SK-N-SH (cell line): ENCODE data around the gene PPP2R2B. TPM values are rescaled to one million over a fixed set of nuclear protein-coding genes. Genes with fewer than 3 reads are reported as not detected.

Source experiments
- CHD2 ChIP-seq: fragments of 150-350 bp; IDR thresholded peaks from 2 replicates; pipeline ENCODE4 v1.6.1; 2018; ENCODE audit warnings: low read length; ENCODE audit not compliant: partially characterized antibody
- CTCF ChIP-seq: fragments of 200-600 bp; sonication (generic); IDR thresholded peaks from 2 replicates; pipeline ENCODE4 v1.6.1; 2017; ENCODE audit warnings: antibody characterized with exemption, mild to moderate bottlenecking, moderate library complexity
- ELF1 ChIP-seq: IDR thresholded peaks from 2 replicates; pipeline ENCODE4 v1.4.0; 2012
- EP300 ChIP-seq, 2 experiments: IDR thresholded peaks; 2 replicates each; pipeline versions ENCODE4 v1.4.0 to v1.6.1; 2012; ENCODE audit warnings: borderline replicate concordance in 1 of 2, low read depth in 1 of 2, low read length in 1 of 2
- EZH2phosphoT487 ChIP-seq: fragments of 200-600 bp; sonication (generic); IDR thresholded peaks from 2 replicates; pipeline ENCODE4 v1.6.1; 2017; ENCODE audit warnings: low read depth, mixed run types, mild to moderate bottlenecking, antibody characterized with exemption, moderate library complexity, borderline replicate concordance
- FOXM1 ChIP-seq: IDR thresholded peaks from 2 replicates; pipeline ENCODE4 v1.4.0; 2012; ENCODE audit warnings: low read depth, mild to moderate bottlenecking
- GABPA ChIP-seq: IDR thresholded peaks from 2 replicates; pipeline ENCODE4 v1.4.0; 2012; ENCODE audit warnings: low read depth, mild to moderate bottlenecking
- GATA2 ChIP-seq: sonication (generic); formaldehyde crosslinking; IDR thresholded peaks from 2 replicates; pipeline ENCODE4 v1.5.0; 2020; ENCODE audit warnings: mild to moderate bottlenecking, missing genetic modification reagents
- IRF3 ChIP-seq: fragments of 150-350 bp; IDR thresholded peaks from 2 replicates; pipeline ENCODE4 v1.6.1; 2016; ENCODE audit warnings: mild to moderate bottlenecking, low read depth, low read length
- MAX ChIP-seq: IDR thresholded peaks from 2 replicates; pipeline ENCODE4 v1.4.0; 2012; ENCODE audit warnings: low read depth
- MEF2A ChIP-seq: IDR thresholded peaks from 2 replicates; pipeline ENCODE4 v1.4.0; 2012; ENCODE audit warnings: low read depth, borderline replicate concordance
- MXI1 ChIP-seq: IDR thresholded peaks from 2 replicates; pipeline ENCODE4 v1.6.1; 2012; ENCODE audit warnings: mild to moderate bottlenecking, low read depth, low read length, improper control_type of control experiment
- NRF1 ChIP-seq: IDR thresholded peaks from 2 replicates; pipeline ENCODE4 v1.6.1; 2012; ENCODE audit warnings: low read depth, mild to moderate bottlenecking, low read length
- PBX3 ChIP-seq: IDR thresholded peaks from 2 replicates; pipeline ENCODE4; 2012
- RAD21 ChIP-seq: IDR thresholded peaks from 2 replicates; pipeline ENCODE4 v1.6.1; 2012; ENCODE audit warnings: mild to moderate bottlenecking, low read length
- RFX5 ChIP-seq: IDR thresholded peaks from 2 replicates; pipeline ENCODE4 v1.6.1; 2012; ENCODE audit warnings: mild to moderate bottlenecking, improper control_type of control experiment, low read length
- SIN3A ChIP-seq: IDR thresholded peaks from 2 replicates; pipeline ENCODE4 v1.6.1; 2012; ENCODE audit warnings: low read depth, mild to moderate bottlenecking, low read length, moderate library complexity, borderline replicate concordance
- SMC3 ChIP-seq: IDR thresholded peaks from 2 replicates; pipeline ENCODE4 v1.6.1; 2012; ENCODE audit warnings: low read depth, low read length, improper control_type of control experiment
- TAF1 ChIP-seq: IDR thresholded peaks from 2 replicates; pipeline ENCODE4 v1.6.1; 2012; ENCODE audit warnings: low read depth, mild to moderate bottlenecking, low read length, moderate library complexity, borderline replicate concordance
- TCF12 ChIP-seq: IDR thresholded peaks from 2 replicates; pipeline ENCODE4 v1.4.0; 2012
- YY1 ChIP-seq: IDR thresholded peaks from 2 replicates; pipeline ENCODE4 v1.4.0; 2012; ENCODE audit warnings: low read depth, mild to moderate bottlenecking
- polyA plus RNA-seq, 3 experiments: library from polyadenylated mRNA; depleted of rRNA; stranded (reverse); fragments of >200 nt; gene quantifications; 2 replicates each; pipeline ENCODE4 v1.2.3, GENCODE V29; 2012

PPP2R2B gene
- polyA plus RNA-seq, 1 of the 3 experiments (the other 2 are of a cell fraction), result 11.4 TPM

GRCh38 chr5:146647656-146648199 is 230.8 kb downstream of the PPP2R2B start (continued):
- no peak for TF ChIP-seq CTCF
- no peak for TF ChIP-seq TAF1
- peak; percentile 48 for TF ChIP-seq SIN3A
- TF ChIP-seq GABPA, result no peak
- peak; percentile 79; the same call in 1 of the 2 replicates for TF ChIP-seq MXI1
- peak; percentile 60 for TF ChIP-seq CHD2
- no peak for TF ChIP-seq RFX5
- TF ChIP-seq TCF12, result peak; percentile 74
- TF ChIP-seq IRF3, result no peak
- TF ChIP-seq YY1, result no peak
- TF ChIP-seq EZH2phosphoT487, result no peak
- TF ChIP-seq NRF1, result no peak
- no peak for TF ChIP-seq FOXM1
- TF ChIP-seq RAD21, result no peak
- TF ChIP-seq ELF1, result no peak
- peak; percentile 1; the same call in 1 of the 2 replicates for TF ChIP-seq SMC3
- peak; percentile 69 to 89; a peak in 3 of 4 replicates for TF ChIP-seq EP300 (IDR thresholded peaks at IDR 0.05; ENCODE audit: borderline replicate concordance in 1 of 2, low read depth in 1 of 2, low read length in 1 of 2)
- peak; percentile 93 for TF ChIP-seq GATA2 (CRISPR knock-in tag)
- 0 out of 2 replicates have a peak, but pooled peaks have one; percentile 14 for TF ChIP-seq MEF2A
- no peak; the same call in 1 of the 2 replicates for TF ChIP-seq MAX
- peak; percentile 67; the same call in 1 of the 2 replicates for TF ChIP-seq PBX3
